HCT116 (cell line): ENCODE data around the gene NSMCE4A.

Experiments used
- MAX ChIP-seq: IDR thresholded peaks from 2 replicates; pipeline ENCODE4 v1.6.1; 2012
- POLR2A ChIP-seq: IDR thresholded peaks from 2 replicates; pipeline ENCODE4 v1.7.0; 2011; ENCODE audit warnings: borderline replicate concordance; ENCODE audit not compliant: insufficient read depth, insufficient read length; ENCODE audit errors: extremely low read depth
- TF ChIP-seq, protein P1 (sequence below), 3 experiments: fragments of 200-600 bp in 1 of 3; sonication (generic) in 1 of 3; IDR thresholded peaks in 2 of 3; conservative IDR thresholded peaks in 1 of 3; 2 replicates each; pipeline ENCODE4 v1.5.1; 2012 to 2017; ENCODE audit warnings: low read depth in 2 of 3, low read length in 2 of 3, antibody characterized with exemption in 1 of 3, borderline replicate concordance in 1 of 3, control low read depth in 1 of 3, mild to moderate bottlenecking in 1 of 3, mixed read lengths in 1 of 3, mixed run types in 1 of 3, moderate library complexity in 1 of 3; ENCODE audit not compliant: insufficient read depth in 1 of 3

GRCh38 chr10:121984463-121984862, 9.4 kb upstream of the NSMCE4A start:
- TF ChIP-seq MAX (no peak), POLR2A (no peak)
- TF ChIP-seq, protein P1, sequence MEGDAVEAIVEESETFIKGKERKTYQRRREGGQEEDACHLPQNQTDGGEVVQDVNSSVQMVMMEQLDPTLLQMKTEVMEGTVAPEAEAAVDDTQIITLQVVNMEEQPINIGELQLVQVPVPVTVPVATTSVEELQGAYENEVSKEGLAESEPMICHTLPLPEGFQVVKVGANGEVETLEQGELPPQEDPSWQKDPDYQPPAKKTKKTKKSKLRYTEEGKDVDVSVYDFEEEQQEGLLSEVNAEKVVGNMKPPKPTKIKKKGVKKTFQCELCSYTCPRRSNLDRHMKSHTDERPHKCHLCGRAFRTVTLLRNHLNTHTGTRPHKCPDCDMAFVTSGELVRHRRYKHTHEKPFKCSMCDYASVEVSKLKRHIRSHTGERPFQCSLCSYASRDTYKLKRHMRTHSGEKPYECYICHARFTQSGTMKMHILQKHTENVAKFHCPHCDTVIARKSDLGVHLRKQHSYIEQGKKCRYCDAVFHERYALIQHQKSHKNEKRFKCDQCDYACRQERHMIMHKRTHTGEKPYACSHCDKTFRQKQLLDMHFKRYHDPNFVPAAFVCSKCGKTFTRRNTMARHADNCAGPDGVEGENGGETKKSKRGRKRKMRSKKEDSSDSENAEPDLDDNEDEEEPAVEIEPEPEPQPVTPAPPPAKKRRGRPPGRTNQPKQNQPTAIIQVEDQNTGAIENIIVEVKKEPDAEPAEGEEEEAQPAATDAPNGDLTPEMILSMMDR (IDR thresholded peaks at IDR 0.05 in 2 of 3, conservative IDR thresholded peaks at IDR 0.05 in 1 of 3; ENCODE audit: borderline replicate concordance in 1 of 3, insufficient read depth in 1 of 3, low read depth in 2 of 3, low read length in 2 of 3) = no peak
